WTC11 (cell line): Measurements from ENCODE around the gene FSHR.

ENCODE experiments used
- AFF4 ChIP-seq: sonication (generic); formaldehyde crosslinking; IDR thresholded peaks from 2 replicates; pipeline ENCODE4 v1.8.1; 2023; ENCODE audit warnings: mild to moderate bottlenecking, missing genetic modification reagents, borderline replicate concordance
- CTCF ChIP-seq: fragments of 200-600 bp; IDR thresholded peaks from 2 replicates; pipeline ENCODE4 v1.8.0; 2022; ENCODE audit warnings: antibody characterized with exemption
- E2F1 ChIP-seq: sonication (generic); formaldehyde crosslinking; IDR thresholded peaks from 2 replicates; pipeline ENCODE4 v1.8.0; 2022; ENCODE audit warnings: mild to moderate bottlenecking, missing genetic modification reagents
- IRF1 ChIP-seq: sonication (generic); formaldehyde crosslinking; IDR thresholded peaks from 2 replicates; pipeline ENCODE4 v1.8.0; 2023; ENCODE audit warnings: missing genetic modification reagents
- MAX ChIP-seq: sonication (generic); formaldehyde crosslinking; IDR thresholded peaks from 2 replicates; pipeline ENCODE4 v1.8.0; 2022; ENCODE audit warnings: mild to moderate bottlenecking, missing genetic modification reagents
- NR2C2 ChIP-seq: sonication (generic); formaldehyde crosslinking; IDR thresholded peaks from 2 replicates; pipeline ENCODE4 v1.8.0; 2022; ENCODE audit warnings: mild to moderate bottlenecking, missing genetic modification reagents
- PRDM15 ChIP-seq: sonication (generic); formaldehyde crosslinking; IDR thresholded peaks from 2 replicates; pipeline ENCODE4 v1.8.0; 2022; ENCODE audit warnings: missing genetic modification reagents
- RORB ChIP-seq: fragments of 250-450 bp; sonication (Bioruptor Pico); IDR thresholded peaks from 2 replicates; pipeline ENCODE4 v1.9.0; 2021; ENCODE audit warnings: mild to moderate bottlenecking
- SMAD3 ChIP-seq: sonication (generic); formaldehyde crosslinking; IDR thresholded peaks from 2 replicates; pipeline ENCODE4 v1.8.0; 2022; ENCODE audit warnings: missing genetic modification reagents, mild to moderate bottlenecking, borderline replicate concordance
- SP1 ChIP-seq: sonication (generic); formaldehyde crosslinking; conservative IDR thresholded peaks from 2 replicates; pipeline ENCODE4 v1.8.1; 2022; ENCODE audit warnings: missing genetic modification reagents
- USF1 ChIP-seq: sonication (generic); formaldehyde crosslinking; IDR thresholded peaks from 2 replicates; pipeline ENCODE4 v1.8.0; 2022; ENCODE audit warnings: mild to moderate bottlenecking, missing genetic modification reagents
- ZNF232 ChIP-seq: sonication (generic); formaldehyde crosslinking; IDR thresholded peaks from 2 replicates; pipeline ENCODE4 v1.8.0; 2022; ENCODE audit warnings: mild to moderate bottlenecking, missing genetic modification reagents
- ZNF263 ChIP-seq: sonication (generic); formaldehyde crosslinking; IDR thresholded peaks from 2 replicates; pipeline ENCODE4 v1.8.1; 2022; ENCODE audit warnings: low read depth, mild to moderate bottlenecking, moderate library complexity, missing genetic modification reagents

- TF ChIP-seq CTCF = no peak
- no peak for TF ChIP-seq SP1 (CRISPR knock-in tag)
- no peak for TF ChIP-seq IRF1
- no peak for TF ChIP-seq ZNF232
- TF ChIP-seq AFF4 (CRISPR knock-in tag) = no peak
- TF ChIP-seq RORB (CRISPR knock-in tag) = no peak
- no peak for TF ChIP-seq ZNF263
- TF ChIP-seq SMAD3 (CRISPR knock-in tag) = no peak
- TF ChIP-seq MAX (CRISPR knock-in tag) = no peak
- no peak for TF ChIP-seq NR2C2 (CRISPR knock-in tag)
- no peak for TF ChIP-seq PRDM15 (CRISPR knock-in tag)
- no peak for TF ChIP-seq USF1
- TF ChIP-seq E2F1 (CRISPR knock-in tag) = no peak
Observed at GRCh38 chr2:49110571-49110970, 43.7 kb downstream of the FSHR start.
